Fibroblast of lung (primary cell): ENCODE data around the gene CUEDC1.

ENCODE experiments used
- CTCF ChIP-seq, 2 donors: IDR thresholded peaks in 1 of 2; conservative IDR thresholded peaks in 1 of 2; 1 replicate in 1 of 2; 2 replicates in 1 of 2; pipeline ENCODE4 v1.5.1; 2011 to 2012; ENCODE audit warnings: low read length in 2 of 2, control low read depth in 1 of 2, inconsistent platforms in 1 of 2, low read depth in 1 of 2, mild to moderate bottlenecking in 1 of 2
- EZH2 ChIP-seq: IDR thresholded peaks from 2 replicates; pipeline ENCODE4 v1.5.1; 2012; ENCODE audit warnings: low read length, control low read depth, mild to moderate bottlenecking; ENCODE audit errors: missing control alignments

- TF ChIP-seq CTCF (conservative IDR thresholded peaks at IDR 0.05 in 1 of 2, IDR thresholded peaks at IDR 0.05 in 1 of 2; ENCODE audit: low read depth in 1 of 2, low read length in 2 of 2) (no peak), EZH2 (no peak)
These were observed 53.0 kb downstream of the CUEDC1 start for GRCh38 chr17:57902117-57902799.
